IMR-90 (cell line): ENCODE results near the gene ZNHIT6. TPM values are rescaled to one million over a fixed set of nuclear protein-coding genes. Genes with fewer than 3 reads are reported as not detected.

Experiments used
- ATAC-seq: fragments of 200-7000 bp; cut with Tn5 transposase; 2 replicates; pipeline ENCODE4 v1.9.1; 2020; ENCODE audit warnings: low read depth, mild to moderate bottlenecking, moderate library complexity
- BruUV-seq: library from RNA; stranded (reverse); fragments of 400-500 nt; replicated peaks from 2 replicates; lab custom pipeline; 2021; lab: Mats Ljungman, UMichigan
- CTCF ChIA-PET: fragments of 300-600 bp; formaldehyde crosslinking; extraction: SDS; loops from one replicate; lab custom pipeline; 2021; ENCODE audit warnings: antibody characterized with exemption; lab: Yijun Ruan, JAX
- POLR2A ChIA-PET: fragments of 300-600 bp; sonication (Branson Sonifier 250); formaldehyde crosslinking; loops from one replicate; lab custom pipeline; 2022; ENCODE audit warnings: antibody characterized with exemption; ENCODE audit not compliant: unreplicated experiment; lab: Charles Lee
- DNase-seq: peaks from one replicate; pipeline ENCODE4 v3.0.0; 2013
- H2AFZ ChIP-seq: replicated peaks from 2 replicates; pipeline ENCODE3; 2013; ENCODE audit warnings: low read length, mild to moderate bottlenecking; ENCODE audit not compliant: poor library complexity
- H2AK5ac ChIP-seq: 2 replicates; pipeline ENCODE4 v1.6.1; 2013; ENCODE audit warnings: low read depth, low read length, inconsistent platforms
- H2AK9ac ChIP-seq: replicated peaks from 2 replicates; pipeline ENCODE3; 2013; ENCODE audit warnings: mild to moderate bottlenecking, low read depth, low read length, moderate library complexity; ENCODE audit not compliant: poor library complexity
- H2BK120ac ChIP-seq: 2 replicates; pipeline ENCODE4 v1.6.1; 2013; ENCODE audit warnings: low read depth, low read length, inconsistent platforms
- H2BK15ac ChIP-seq: 3 replicates; pipeline ENCODE4 v1.6.1; 2013; ENCODE audit warnings: low read depth, low read length, inconsistent platforms
- H2BK20ac ChIP-seq: 2 replicates; pipeline ENCODE4 v1.6.1; 2013; ENCODE audit warnings: low read depth, mild to moderate bottlenecking, inconsistent platforms, low read length, moderate library complexity
- H2BK5ac ChIP-seq: 2 replicates; pipeline ENCODE4 v1.6.1; 2013; ENCODE audit warnings: mild to moderate bottlenecking, low read depth, low read length, inconsistent platforms; ENCODE audit not compliant: poor library complexity, severe bottlenecking
- H3K14ac ChIP-seq: replicated peaks from 2 replicates; pipeline ENCODE4 v1.6.1; 2013; ENCODE audit warnings: low read depth, low read length, inconsistent platforms
- H3K18ac ChIP-seq: 2 replicates; pipeline ENCODE4 v1.6.1; 2013; ENCODE audit warnings: low read depth, low read length, control low read depth
- H3K23ac ChIP-seq: 2 replicates; pipeline ENCODE4 v1.6.1; 2013; ENCODE audit warnings: low read depth, low read length, inconsistent platforms
- H3K27ac ChIP-seq: 2 replicates; pipeline ENCODE4 v1.5.1; 2013; ENCODE audit warnings: mild to moderate bottlenecking, control low read depth, low read length; ENCODE audit not compliant: insufficient read depth
- H3K27me3 ChIP-seq: 2 replicates; pipeline ENCODE4 v1.6.1; 2013; ENCODE audit warnings: low read length; ENCODE audit not compliant: control insufficient read depth, insufficient read depth
- H3K36me3 ChIP-seq: 2 replicates; pipeline ENCODE4 v1.6.1; 2013; ENCODE audit warnings: low read length, mixed read lengths; ENCODE audit not compliant: control insufficient read depth, insufficient read depth
- H3K4ac ChIP-seq: 2 replicates; pipeline ENCODE4 v1.6.1; 2013; ENCODE audit warnings: low read depth, low read length, inconsistent platforms
- H3K4me1 ChIP-seq: 2 replicates; pipeline ENCODE4 v1.6.1; 2013; ENCODE audit warnings: low read length, mixed read lengths; ENCODE audit not compliant: control insufficient read depth, insufficient read depth
- H3K4me2 ChIP-seq: 2 replicates; pipeline ENCODE4 v1.6.1; 2013; ENCODE audit warnings: low read depth, mild to moderate bottlenecking, control low read depth, low read length, moderate library complexity
- H3K4me3 ChIP-seq: 2 replicates; pipeline ENCODE4 v1.5.1; 2013; ENCODE audit warnings: low read depth, mild to moderate bottlenecking, control low read depth, low read length, moderate library complexity; ENCODE audit not compliant: insufficient read depth
- H3K56ac ChIP-seq: 2 replicates; pipeline ENCODE4 v1.6.1; 2013; ENCODE audit warnings: low read length, inconsistent platforms; ENCODE audit not compliant: insufficient read depth; ENCODE audit errors: extremely low read depth
- H3K79me1 ChIP-seq, 2 experiments: 2 replicates each; pipeline ENCODE4 v1.6.1; 2013; ENCODE audit warnings: low read length in 2 of 2, inconsistent platforms in 1 of 2, low read depth in 1 of 2
- H3K9ac ChIP-seq: 2 replicates; pipeline ENCODE4 v1.6.1; 2013; ENCODE audit warnings: low read depth, low read length, control low read depth
- H3K9me1 ChIP-seq: 2 replicates; pipeline ENCODE4 v1.6.1; 2013; ENCODE audit warnings: low read length, inconsistent platforms; ENCODE audit not compliant: insufficient read depth
- H3K9me3 ChIP-seq: 2 replicates; pipeline ENCODE4 v1.6.1; 2013; ENCODE audit warnings: low read length; ENCODE audit not compliant: control insufficient read depth, insufficient read depth
- H4K20me1 ChIP-seq: 2 replicates; pipeline ENCODE4 v1.6.1; 2013; ENCODE audit warnings: low read length, inconsistent platforms; ENCODE audit not compliant: insufficient read depth
- H4K5ac ChIP-seq: 2 replicates; pipeline ENCODE4 v1.6.1; 2013; ENCODE audit warnings: mild to moderate bottlenecking, low read depth, low read length, control low read depth
- H4K8ac ChIP-seq, 2 experiments: 2 replicates each; pipeline ENCODE4 v1.6.1; 2013; ENCODE audit warnings: low read depth in 2 of 2, low read length in 2 of 2, control low read depth in 1 of 2, inconsistent platforms in 1 of 2
- H4K91ac ChIP-seq: 2 replicates; pipeline ENCODE4 v1.6.1; 2013; ENCODE audit warnings: low read depth, low read length, inconsistent platforms; ENCODE audit not compliant: insufficient read depth
- BHLHE40 ChIP-seq: fragments of 150-350 bp; IDR thresholded peaks from 2 replicates; pipeline ENCODE4 v1.6.1; 2016; ENCODE audit warnings: mild to moderate bottlenecking, low read depth, low read length
- CEBPB ChIP-seq: IDR thresholded peaks from 2 replicates; pipeline ENCODE4 v1.6.1; 2012; ENCODE audit warnings: low read depth, low read length, improper control_type of control experiment
- CHD1 ChIP-seq: IDR thresholded peaks from 2 replicates; pipeline ENCODE4 v1.6.1; 2012; ENCODE audit warnings: low read depth, low read length, improper control_type of control experiment
- FOS ChIP-seq: fragments of 150-350 bp; IDR thresholded peaks from 2 replicates; pipeline ENCODE4 v1.6.1; 2016; ENCODE audit warnings: low read depth, low read length
- MAFK ChIP-seq: IDR thresholded peaks from 2 replicates; pipeline ENCODE4 v1.6.1; 2012; ENCODE audit warnings: low read depth, low read length, improper control_type of control experiment
- MAZ ChIP-seq: IDR thresholded peaks from 2 replicates; pipeline ENCODE4 v1.6.1; 2012; ENCODE audit warnings: low read depth, mild to moderate bottlenecking, low read length, improper control_type of control experiment, moderate library complexity, borderline replicate concordance
- NFE2L2 ChIP-seq: fragments of 150-350 bp; IDR thresholded peaks from 2 replicates; pipeline ENCODE4 v1.6.1; 2016; ENCODE audit warnings: low read depth, mild to moderate bottlenecking, low read length
- POLR2A ChIP-seq: IDR thresholded peaks from 2 replicates; pipeline ENCODE4 v1.6.1; 2012; ENCODE audit warnings: mild to moderate bottlenecking, low read depth, low read length
- RFX5 ChIP-seq: IDR thresholded peaks from 2 replicates; pipeline ENCODE4 v1.8.0; 2012; ENCODE audit warnings: low read depth, mild to moderate bottlenecking, low read length, moderate library complexity
- WGBS, 2 experiments: methylation state at CpG; one replicate each; pipeline versions ENCODE4 v1.1.5 to v1.1.7; 2013; ENCODE audit warnings: missing lambda C conversion rate in 2 of 2; ENCODE audit not compliant: insufficient read length in 1 of 2; ENCODE audit errors: extremely low coverage in 2 of 2; 5-methylcytosine and 5-hydroxymethylcytosine counted together
- dilution Hi-C: fragments of 300-500 bp; cut with HindIII; formaldehyde crosslinking; loops from one replicate; pipeline ENCODE4 v1.14.3; 2018; ENCODE audit warnings: low sequenced_read_pairs; ENCODE audit not compliant: unreplicated experiment
- in situ Hi-C: fragments of 300-500 bp; cut with MboI; formaldehyde crosslinking; loops from 3 replicates; pipeline ENCODE4 v1.14.3; 2019; ENCODE audit warnings: low sequenced_read_pairs, inconsistent platforms, mixed read lengths
- intact Hi-C: fragments of 100-400 bp; cut with micrococcal nuclease; formaldehyde crosslinking; loops from 2 replicates; pipeline ENCODE4 v1.10.0; 2022
- polyA plus RNA-seq, 3 experiments: library from polyadenylated mRNA; depleted of rRNA; stranded (reverse); fragments of >200 nt; gene quantifications; 2 replicates each; pipeline ENCODE4 v1.2.3, GENCODE V29; 2012; ENCODE audit warnings: low replicate concordance in 1 of 3
- total RNA-seq: library from RNA; depleted of rRNA; stranded (reverse); fragments of >200 nt; gene quantifications from 2 replicates; pipeline ENCODE4 v1.2.3, GENCODE V29; 2012
- TF ChIP-seq, protein P1 (sequence below): fragments of 150-350 bp; IDR thresholded peaks from 2 replicates; pipeline ENCODE4 v1.6.1; 2016; ENCODE audit warnings: low read depth, mild to moderate bottlenecking, low read length, moderate library complexity, borderline replicate concordance
- TF ChIP-seq, protein P2 (sequence below): conservative IDR thresholded peaks from 2 replicates; pipeline ENCODE4 v1.5.1; 2012; ENCODE audit warnings: mild to moderate bottlenecking, low read depth, low read length, improper control_type of control experiment

The ZNHIT6 gene
- total and polyA plus RNA-seq, 2 of the 4 experiments (the other 2 are of a cell fraction) = 9.0 to 13.7 TPM

- in situ Hi-C loops = no loop called here
These were observed 108.6 kb downstream of the ZNHIT6 start for GRCh38 chr1:85599681-85600080.

More at GRCh38 chr1:85599681-85600080, 108.6 kb downstream of the ZNHIT6 start:
- intact Hi-C loops (no loop called here), dilution Hi-C loops (no loop called here)
- no peak overlapping the region for H4K91ac ChIP-seq
- peak overlapping the region; percentile 23; the same call in 1 of the 2 replicates for H2AK5ac ChIP-seq
- no peaks in the 10 kb centered on the region for H3K27me3 ChIP-seq
- no TSS peak for BruUV-seq
- DNase-seq (no peak), ATAC-seq (peak; percentile 21)
- H3K4ac ChIP-seq = no peak overlapping the region
- H3K4me1 ChIP-seq = peaks cover 16% of the 10 kb centered on the region
- POLR2A ChIA-PET = no interaction called here
- H2BK20ac ChIP-seq = no peak overlapping the region
- H4K5ac ChIP-seq = no peak overlapping the region
- H3K18ac ChIP-seq = 0 out of 2 replicates have a peak overlapping the region, but pooled peaks have one; percentile 27
- H3K14ac ChIP-seq = no peak overlapping the region
- H4K20me1 ChIP-seq = no peaks in the 10 kb centered on the region
- H2BK5ac ChIP-seq = no peak overlapping the region
- H2AK9ac ChIP-seq = no peak overlapping the region
- H2AFZ ChIP-seq = no peak overlapping the region
- no peak overlapping the region for H3K23ac ChIP-seq
- CTCF ChIA-PET = interaction anchor here (0.6 kb wide), 1 partner anchor 93 kb away, joined by 4 read pairs; no protein-coding TSS in a partner anchor
- H3K9ac ChIP-seq = no peak overlapping the region
- H3K4me2 ChIP-seq = no peak overlapping the region
- H2BK15ac ChIP-seq = no peak overlapping the region
- no peaks in the 10 kb centered on the region for H3K36me3 ChIP-seq
- H3K27ac ChIP-seq = no peak overlapping the region
- H3K9me1 ChIP-seq = peaks cover 7% of the 10 kb centered on the region
- WGBS, 2 experiments = 40% methylated on average over 1 of the region's 2 CpGs; no CpG with 5 or more reads in 1 of the 2 experiments
- H3K79me1 ChIP-seq = no peaks in the 10 kb centered on the region
- H3K4me3 ChIP-seq = no peak overlapping the region
- no peak overlapping the region for H3K56ac ChIP-seq
- H4K8ac ChIP-seq = no peak overlapping the region
- H2BK120ac ChIP-seq = no peak overlapping the region
- TF ChIP-seq RFX5 = no peak
- TF ChIP-seq, protein P1, sequence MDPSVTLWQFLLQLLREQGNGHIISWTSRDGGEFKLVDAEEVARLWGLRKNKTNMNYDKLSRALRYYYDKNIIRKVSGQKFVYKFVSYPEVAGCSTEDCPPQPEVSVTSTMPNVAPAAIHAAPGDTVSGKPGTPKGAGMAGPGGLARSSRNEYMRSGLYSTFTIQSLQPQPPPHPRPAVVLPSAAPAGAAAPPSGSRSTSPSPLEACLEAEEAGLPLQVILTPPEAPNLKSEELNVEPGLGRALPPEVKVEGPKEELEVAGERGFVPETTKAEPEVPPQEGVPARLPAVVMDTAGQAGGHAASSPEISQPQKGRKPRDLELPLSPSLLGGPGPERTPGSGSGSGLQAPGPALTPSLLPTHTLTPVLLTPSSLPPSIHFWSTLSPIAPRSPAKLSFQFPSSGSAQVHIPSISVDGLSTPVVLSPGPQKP = no peak
- TF ChIP-seq POLR2A = no peak
- TF ChIP-seq BHLHE40 = no peak
- no peak for TF ChIP-seq CEBPB
- no peak for TF ChIP-seq FOS
- TF ChIP-seq MAZ = no peak
- TF ChIP-seq, protein P2, sequence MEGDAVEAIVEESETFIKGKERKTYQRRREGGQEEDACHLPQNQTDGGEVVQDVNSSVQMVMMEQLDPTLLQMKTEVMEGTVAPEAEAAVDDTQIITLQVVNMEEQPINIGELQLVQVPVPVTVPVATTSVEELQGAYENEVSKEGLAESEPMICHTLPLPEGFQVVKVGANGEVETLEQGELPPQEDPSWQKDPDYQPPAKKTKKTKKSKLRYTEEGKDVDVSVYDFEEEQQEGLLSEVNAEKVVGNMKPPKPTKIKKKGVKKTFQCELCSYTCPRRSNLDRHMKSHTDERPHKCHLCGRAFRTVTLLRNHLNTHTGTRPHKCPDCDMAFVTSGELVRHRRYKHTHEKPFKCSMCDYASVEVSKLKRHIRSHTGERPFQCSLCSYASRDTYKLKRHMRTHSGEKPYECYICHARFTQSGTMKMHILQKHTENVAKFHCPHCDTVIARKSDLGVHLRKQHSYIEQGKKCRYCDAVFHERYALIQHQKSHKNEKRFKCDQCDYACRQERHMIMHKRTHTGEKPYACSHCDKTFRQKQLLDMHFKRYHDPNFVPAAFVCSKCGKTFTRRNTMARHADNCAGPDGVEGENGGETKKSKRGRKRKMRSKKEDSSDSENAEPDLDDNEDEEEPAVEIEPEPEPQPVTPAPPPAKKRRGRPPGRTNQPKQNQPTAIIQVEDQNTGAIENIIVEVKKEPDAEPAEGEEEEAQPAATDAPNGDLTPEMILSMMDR = no peak
- TF ChIP-seq NFE2L2 = no peak
- no peak for TF ChIP-seq CHD1
- TF ChIP-seq MAFK = no peak
- no peaks in the 10 kb centered on the region for H3K9me3 ChIP-seq
